K562 (cell line): Measurements from ENCODE around the gene LGALS3BP.

Experiments
- ARID3A ChIP-seq: IDR thresholded peaks from 2 replicates; pipeline ENCODE4 v1.6.1; 2012; ENCODE audit warnings: low read depth, low read length, improper control_type of control experiment, borderline replicate concordance
- CEBPB ChIP-seq: fragments of 450-650 bp; IDR thresholded peaks from 2 replicates; pipeline ENCODE4 v1.6.1; 2016; ENCODE audit warnings: missing genetic modification characterization, missing compliant biosample characterization
- MAFF ChIP-seq: IDR thresholded peaks from 2 replicates; pipeline ENCODE4 v1.6.1; 2012; ENCODE audit warnings: low read length, improper control_type of control experiment
- ZNF586 ChIP-seq: fragments of 450-650 bp; formaldehyde crosslinking; conservative IDR thresholded peaks from 2 replicates; pipeline ENCODE4 v1.4.0; 2020; ENCODE audit warnings: mild to moderate bottlenecking, moderate library complexity
- ZNF639 ChIP-seq, 2 experiments: fragments of 200-800 bp in 1 of 2; sonication (Bioruptor generic) in 1 of 2; sonication (generic) in 1 of 2; formaldehyde crosslinking in 1 of 2; IDR thresholded peaks in 1 of 2; conservative IDR thresholded peaks in 1 of 2; 2 replicates each; pipeline versions ENCODE4 v1.5.0 to v1.6.1; 2016 to 2020; ENCODE audit warnings: missing compliant biosample characterization in 1 of 2, missing genetic modification characterization in 1 of 2, missing genetic modification reagents in 1 of 2

- TF ChIP-seq MAFF (no peak), ZNF639 (CRISPR knock-in tag; conservative IDR thresholded peaks at IDR 0.05 in 1 of 2, IDR thresholded peaks at IDR 0.05 in 1 of 2) (no peak), ARID3A (no peak), ZNF586 (CRISPR knock-in tag) (no peak), CEBPB (no peak)
Measured at GRCh38 chr17:79006046-79006445, 26.3 kb upstream of the LGALS3BP start.
